Measurements from ENCODE around the gene FAM149A.

The FAM149A gene

DNA sequence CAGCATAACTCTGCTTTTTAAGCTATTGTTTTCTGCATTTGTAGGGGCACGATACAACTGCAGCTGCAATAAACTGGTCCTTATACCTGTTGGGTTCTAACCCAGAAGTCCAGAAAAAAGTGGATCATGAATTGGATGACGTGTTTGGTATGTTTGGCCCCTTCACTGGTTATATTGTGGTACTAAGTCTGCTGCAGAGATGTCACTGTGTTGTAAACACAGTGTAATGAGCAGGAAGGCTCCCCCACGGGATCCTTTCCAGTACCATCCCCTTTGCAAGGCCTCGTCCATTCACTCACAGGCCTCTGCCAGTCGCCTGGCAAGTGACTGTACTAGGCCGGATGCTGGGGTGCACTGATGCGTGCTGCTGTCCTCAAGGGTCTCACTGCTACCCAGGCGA lies 100.7 kb downstream of the FAM149A start:
- no peak for DNase-seq

DNA sequence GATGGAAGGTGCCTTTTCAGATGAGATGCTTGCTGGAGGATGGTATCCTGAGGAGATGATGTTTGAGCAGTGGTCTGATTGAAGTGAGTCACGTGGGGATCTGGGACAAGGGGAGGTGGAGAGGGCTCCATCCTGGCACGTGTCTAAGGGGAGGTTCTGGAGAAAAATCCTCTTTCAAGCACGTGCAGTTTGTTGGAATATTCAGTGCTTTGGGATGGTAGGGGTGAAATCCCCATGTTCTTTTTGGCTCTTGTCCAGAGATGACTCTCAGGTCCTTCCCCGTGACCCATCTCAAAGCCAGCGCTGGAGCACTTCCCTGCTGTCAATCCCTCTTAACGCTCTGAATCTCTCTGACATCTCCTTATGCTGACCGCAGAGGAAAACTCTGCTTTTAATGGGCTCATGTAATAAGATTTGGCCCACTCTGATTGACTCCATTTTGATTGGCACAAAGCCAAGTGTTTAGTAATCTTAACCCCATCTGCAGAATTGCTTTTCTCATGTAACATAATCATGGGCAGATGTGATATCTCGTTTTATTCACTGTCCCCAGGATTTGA lies 112.0 kb downstream of the FAM149A start:
- DNase-seq, result no peak

- no peak for DNase-seq
These were observed 113.3 kb downstream of the FAM149A start for GRCh38 chr4:186217733-186218293.

DNA sequence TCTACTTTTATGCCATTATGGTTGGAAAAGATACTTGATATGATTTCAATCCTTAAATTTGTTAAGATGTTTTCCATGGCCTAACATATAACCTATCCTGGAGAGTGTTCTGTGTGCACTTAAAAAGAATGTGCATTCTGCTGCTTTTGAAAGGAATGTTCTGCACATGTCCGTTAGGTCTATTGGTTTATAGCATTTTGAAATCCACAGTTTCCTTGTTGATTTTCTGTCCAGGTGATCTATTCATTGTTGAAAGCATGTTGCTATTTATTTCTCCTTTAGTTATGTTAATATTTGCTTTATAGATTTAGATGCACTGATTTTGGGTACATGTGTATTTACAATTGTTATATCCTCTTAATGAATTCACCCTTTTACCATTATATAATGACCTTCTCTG lies 117.1 kb downstream of the FAM149A start:
- DNase-seq, result no peak

Measured in NCI-H526 treated with DMSO at 0.1 percent for 48 hours (cell line).